Body of pancreas (tissue), 4 donors: ENCODE measurements around the gene ELOVL5. TPM values are rescaled to one million over a fixed set of nuclear protein-coding genes. Genes with fewer than 3 reads are reported as not detected.

ENCODE experiments used
- ATAC-seq: fragments of 150-250 bp; one replicate; pipeline ENCODE4 v1.9.1; 2016
- DNase-seq, 4 donors: peaks; one replicate each; pipeline ENCODE4 v3.0.0-alpha.2; 2019
- H3K27ac ChIP-seq, 4 donors: fragments of 200-600 bp; sonication (generic); 1 replicate in 3 of 4; 2 replicates in 1 of 4; pipeline versions ENCODE4 v1.5.1 to v1.6.1; 2016 to 2019; ENCODE audit warnings: mild to moderate bottlenecking in 1 of 4, mixed read lengths in 1 of 4, moderate library complexity in 1 of 4
- H3K27me3 ChIP-seq, 2 donors: fragments of 200-600 bp; sonication (generic); one replicate each; pipeline ENCODE4 v1.6.0; 2016; ENCODE audit warnings: mild to moderate bottlenecking in 1 of 2
- H3K36me3 ChIP-seq, 2 donors: fragments of 200-600 bp; sonication (generic); replicated peaks in 1 of 2; 2 replicates each; pipeline ENCODE4 v1.5.1; 2016; ENCODE audit warnings: low read depth in 2 of 2; ENCODE audit not compliant: insufficient read depth in 1 of 2
- H3K4me1 ChIP-seq: fragments of 200-600 bp; sonication (generic); one replicate; pipeline ENCODE4 v1.6.0; 2016
- H3K4me3 ChIP-seq, 2 donors: fragments of 200-600 bp; sonication (generic); 1 replicate in 1 of 2; 2 replicates in 1 of 2; pipeline ENCODE4 v1.5.1; 2016 to 2019
- H3K9me3 ChIP-seq, 3 donors: fragments of 200-600 bp; sonication (generic); 1 replicate in 2 of 3; 2 replicates in 1 of 3; pipeline ENCODE4 v1.5.1; 2016
- POLR2A ChIP-seq, 3 donors: fragments of 450-650 bp; IDR thresholded peaks; one replicate each; pipeline ENCODE4 v1.6.1; 2016; ENCODE audit warnings: antibody characterized with exemption in 3 of 3, mild to moderate bottlenecking in 2 of 3
- WGBS, 2 donors: methylation state at CpG; one replicate each; pipeline ENCODE4 v1.1.5; 2017; 5-methylcytosine and 5-hydroxymethylcytosine counted together
- intact Hi-C: fragments of 100-400 bp; cut with DNase I; formaldehyde crosslinking; loops from one replicate; pipeline ENCODE4 v1.15.1; 2023
- total RNA-seq, 2 donors: library from RNA; depleted of rRNA; stranded (reverse); fragments of >200 nt; gene quantifications; one replicate each; pipeline ENCODE4 v1.1.0, GENCODE V29; 2016
- TF ChIP-seq, protein P1 (sequence below), 7 experiments: fragments of 450-650 bp in 4 of 7; fragments of 200-600 bp in 3 of 7; sonication (generic) in 3 of 7; IDR thresholded peaks; one replicate each; pipeline ENCODE4 v1.5.1; 2016 to 2019; ENCODE audit warnings: antibody characterized with exemption in 7 of 7

The ELOVL5 gene
- total RNA-seq, 2 donors from 2014 or later: 8.6 to 11.2 TPM

DNA sequence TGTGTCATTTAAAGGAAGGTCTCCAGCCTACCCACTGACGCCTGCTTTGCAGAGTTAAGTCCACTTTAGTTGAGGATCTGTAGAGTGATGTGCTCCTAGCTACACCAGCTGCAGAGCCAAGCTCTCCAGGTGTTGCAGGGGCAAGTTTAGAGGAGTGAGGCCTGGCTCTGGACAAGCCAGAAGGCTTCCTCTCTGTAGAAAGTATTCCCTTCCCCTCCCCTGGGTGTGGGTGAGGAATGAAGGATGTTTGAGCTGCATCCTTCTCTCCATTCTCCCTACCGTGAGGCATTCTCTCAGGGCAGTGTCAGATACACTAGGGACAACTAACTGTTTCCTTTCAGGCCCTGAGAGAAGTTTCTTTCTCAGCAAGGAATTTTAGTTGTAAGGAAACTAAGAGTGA, 66.5 kb downstream of the ELOVL5 start:
- Histone ChIP-seq H3K9me3 (no peaks in the 10 kb centered on the region), H3K4me1 (no peaks in the 10 kb centered on the region), H3K27me3 (no peaks in the 10 kb centered on the region), H3K27ac (no peak overlapping the region), H3K36me3 (no peaks in the 10 kb centered on the region), H3K4me3 (no peak overlapping the region)
- DNase-seq (no peak), ATAC-seq (no peak)
- WGBS, 2 donors: 86% methylated on average over 2 of the region's 2 CpGs
- TF ChIP-seq, protein P1, sequence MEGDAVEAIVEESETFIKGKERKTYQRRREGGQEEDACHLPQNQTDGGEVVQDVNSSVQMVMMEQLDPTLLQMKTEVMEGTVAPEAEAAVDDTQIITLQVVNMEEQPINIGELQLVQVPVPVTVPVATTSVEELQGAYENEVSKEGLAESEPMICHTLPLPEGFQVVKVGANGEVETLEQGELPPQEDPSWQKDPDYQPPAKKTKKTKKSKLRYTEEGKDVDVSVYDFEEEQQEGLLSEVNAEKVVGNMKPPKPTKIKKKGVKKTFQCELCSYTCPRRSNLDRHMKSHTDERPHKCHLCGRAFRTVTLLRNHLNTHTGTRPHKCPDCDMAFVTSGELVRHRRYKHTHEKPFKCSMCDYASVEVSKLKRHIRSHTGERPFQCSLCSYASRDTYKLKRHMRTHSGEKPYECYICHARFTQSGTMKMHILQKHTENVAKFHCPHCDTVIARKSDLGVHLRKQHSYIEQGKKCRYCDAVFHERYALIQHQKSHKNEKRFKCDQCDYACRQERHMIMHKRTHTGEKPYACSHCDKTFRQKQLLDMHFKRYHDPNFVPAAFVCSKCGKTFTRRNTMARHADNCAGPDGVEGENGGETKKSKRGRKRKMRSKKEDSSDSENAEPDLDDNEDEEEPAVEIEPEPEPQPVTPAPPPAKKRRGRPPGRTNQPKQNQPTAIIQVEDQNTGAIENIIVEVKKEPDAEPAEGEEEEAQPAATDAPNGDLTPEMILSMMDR (IDR thresholded peaks at IDR 0.05): no peak
- TF ChIP-seq POLR2A (IDR thresholded peaks at IDR 0.05): no peak
- intact Hi-C loops: no loop called here

- Histone ChIP-seq H3K27ac (no peak overlapping the region), H3K4me3 (no peak overlapping the region), H3K4me1 (no peaks in the 10 kb centered on the region), H3K9me3 (no peaks in the 10 kb centered on the region), H3K36me3 (no peaks in the 10 kb centered on the region), H3K27me3 (no peaks in the 10 kb centered on the region)
- TF ChIP-seq, protein P1 (IDR thresholded peaks at IDR 0.05): no peak
- TF ChIP-seq POLR2A (IDR thresholded peaks at IDR 0.05): no peak
- DNase-seq (no peak), ATAC-seq (no peak)
- intact Hi-C loops: no loop called here
- 70 to 85% methylated on average over 3 of the region's 3 CpGs for WGBS, 2 donors
These were observed 67.1 kb downstream of the ELOVL5 start for GRCh38 chr6:53281518-53282215.

DNA sequence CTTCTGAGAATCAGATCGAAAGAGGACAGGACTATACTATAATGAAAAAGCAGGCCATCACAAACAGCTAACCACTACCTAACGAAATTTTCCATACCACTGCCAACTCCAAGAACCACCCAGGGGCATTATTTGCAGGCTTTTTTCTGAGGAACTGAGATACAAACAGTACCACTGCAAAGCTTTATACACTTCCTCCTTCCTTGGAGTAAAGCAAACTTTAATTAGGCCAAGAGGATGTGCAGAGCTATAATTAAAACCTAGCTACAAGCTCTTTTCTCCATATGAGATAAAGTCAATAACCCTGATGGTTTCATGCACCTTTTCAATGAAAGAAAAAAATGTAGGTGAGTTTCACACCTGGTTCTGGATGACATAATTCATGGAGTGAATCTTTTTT, 68.5 kb downstream of the ELOVL5 start:
- Histone ChIP-seq H3K27ac (no peak overlapping the region), H3K4me1 (no peaks in the 10 kb centered on the region), H3K4me3 (no peak overlapping the region), H3K9me3 (no peaks in the 10 kb centered on the region), H3K36me3 (no peaks in the 10 kb centered on the region), H3K27me3 (no peaks in the 10 kb centered on the region)
- intact Hi-C loops: no loop called here
- whole genome bisulfite sequencing, 2 donors: 90 to 92% methylated on average over 2 of the region's 2 CpGs
- ATAC-seq (no peak), DNase-seq (no peak)
- TF ChIP-seq POLR2A (IDR thresholded peaks at IDR 0.05): no peak
- TF ChIP-seq, protein P1 (IDR thresholded peaks at IDR 0.05): no peak

- H3K9me3 ChIP-seq: no peaks in the 10 kb centered on the region
- H3K4me3 ChIP-seq: no peak overlapping the region
- H3K4me1 ChIP-seq: no peaks in the 10 kb centered on the region
- peaks cover 0 to 2% of the 10 kb centered on the region in 2 donors for H3K36me3 ChIP-seq
- WGBS, 2 donors: 94% methylated on average over 3 of the region's 3 CpGs
- DNase-seq (no peak), ATAC-seq (no peak)
- H3K27me3 ChIP-seq: no peaks in the 10 kb centered on the region
- H3K27ac ChIP-seq: no peak overlapping the region
- intact Hi-C loops: no loop called here
- no peak for TF ChIP-seq POLR2A (IDR thresholded peaks at IDR 0.05)
- TF ChIP-seq, protein P1 (IDR thresholded peaks at IDR 0.05): no peak
These were observed 69.5 kb downstream of the ELOVL5 start for GRCh38 chr6:53279293-53279692.

- Histone ChIP-seq H3K4me1 (no peaks in the 10 kb centered on the region), H3K36me3 (peaks cover 0 to 2% of the 10 kb centered on the region in 2 donors), H3K4me3 (no peak overlapping the region), H3K27ac (no peak overlapping the region), H3K27me3 (no peaks in the 10 kb centered on the region), H3K9me3 (no peaks in the 10 kb centered on the region)
- TF ChIP-seq POLR2A (IDR thresholded peaks at IDR 0.05): no peak
- TF ChIP-seq, protein P1 (IDR thresholded peaks at IDR 0.05): no peak
- intact Hi-C loops: no loop called here
- WGBS, 2 donors: 65 to 80% methylated on average over 4 of the region's 4 CpGs
- no peak for DNase-seq
- ATAC-seq: no peak
These were observed 75.4 kb downstream of the ELOVL5 start for GRCh38 chr6:53273370-53273769.
